Glomerular visceral epithelial cell (primary cell): ENCODE data around the gene C9orf85.
A peak's percentile ranks its signal among the peaks of the same experiment; 100 is the strongest.

ENCODE experiments used
- DNase-seq: peaks from one replicate; pipeline ENCODE4 v3.0.0-alpha.2; 2016; ENCODE audit errors: extremely low spot score

The C9orf85 gene

GRCh38 chr9:71904076-71904475 is 7.4 kb upstream of the C9orf85 start:
- no peak for DNase-seq

- no peak for DNase-seq
These were observed 2.6 kb upstream of the C9orf85 start for GRCh38 chr9:71908825-71909224.

GRCh38 chr9:71909887-71910649 is 1.4 kb upstream of the C9orf85 start:
- peak; percentile 39 for DNase-seq

- no peak for DNase-seq
These were observed 784 bp upstream of the C9orf85 start for GRCh38 chr9:71910650-71911060.

- peak; percentile 44 for DNase-seq
These were observed 483 bp downstream of the C9orf85 start for GRCh38 chr9:71911908-71912335.

GRCh38 chr9:71915495-71915894 is 4.1 kb downstream of the C9orf85 start:
- DNase-seq, result no peak

- no peak for DNase-seq
These were observed 5.5 kb downstream of the C9orf85 start for GRCh38 chr9:71916834-71917534.

- no peak for DNase-seq
These were observed 7.0 kb downstream of the C9orf85 start for GRCh38 chr9:71918419-71918818.

GRCh38 chr9:71920456-71921189 is 9.2 kb downstream of the C9orf85 start:
- no peak for DNase-seq

GRCh38 chr9:71921190-71921814 is 9.9 kb downstream of the C9orf85 start:
- DNase-seq, result no peak

- DNase-seq, result no peak
These were observed 13.1 kb downstream of the C9orf85 start for GRCh38 chr9:71924576-71924975.

- no peak for DNase-seq
These were observed 14.4 kb downstream of the C9orf85 start for GRCh38 chr9:71925834-71926233.

GRCh38 chr9:71928376-71928775 is 16.9 kb downstream of the C9orf85 start:
- DNase-seq, result no peak

- DNase-seq, result no peak
These were observed 17.4 kb downstream of the C9orf85 start for GRCh38 chr9:71928806-71929205.

GRCh38 chr9:71929223-71929622 is 17.8 kb downstream of the C9orf85 start:
- DNase-seq, result no peak

- peak; percentile 4 for DNase-seq
These were observed 18.5 kb downstream of the C9orf85 start for GRCh38 chr9:71929791-71930440.

- DNase-seq, result no peak
These were observed 19.7 kb downstream of the C9orf85 start for GRCh38 chr9:71931166-71931565.

GRCh38 chr9:71936066-71936465 is 24.6 kb downstream of the C9orf85 start:
- no peak for DNase-seq

GRCh38 chr9:71937070-71937625 is 25.7 kb downstream of the C9orf85 start:
- no peak for DNase-seq

- no peak for DNase-seq
These were observed 26.5 kb downstream of the C9orf85 start for GRCh38 chr9:71937898-71938297.

GRCh38 chr9:71941060-71941568 is 29.7 kb downstream of the C9orf85 start:
- no peak for DNase-seq
